Thyroid gland (tissue), 4 donors: ENCODE results near the gene ATP6V0C. TPM values are rescaled to one million over a fixed set of nuclear protein-coding genes. Genes with fewer than 3 reads are reported as not detected.
A peak's percentile ranks its signal among the peaks of the same experiment; 100 is the strongest.
"Not testable (repeated sequence)": the region's sequence is repeated elsewhere in the genome, so short reads cannot be mapped to it uniquely, and the experiment has no call there.

Source experiments
- DNase-seq, 2 donors: peaks; one replicate each; pipeline ENCODE4 v3.0.0-alpha.2; 2019
- H3K27ac ChIP-seq, 3 donors: fragments of 200-600 bp; sonication (generic); 1 replicate in 2 of 3; 2 replicates in 1 of 3; pipeline ENCODE4 v1.5.1; 2016 to 2019; ENCODE audit warnings: mild to moderate bottlenecking in 1 of 3, moderate library complexity in 1 of 3
- H3K27me3 ChIP-seq: fragments of 200-600 bp; sonication (generic); one replicate; pipeline ENCODE4 v1.5.1; 2019
- H3K36me3 ChIP-seq, 2 donors: fragments of 200-600 bp; sonication (generic); one replicate each; pipeline ENCODE4 v1.5.1; 2016 to 2019
- H3K4me1 ChIP-seq, 2 donors: fragments of 200-600 bp; sonication (generic); one replicate each; pipeline ENCODE4 v1.5.1; 2017 to 2019
- H3K4me3 ChIP-seq, 3 donors: fragments of 200-600 bp; sonication (generic); replicated peaks in 1 of 3; 1 replicate in 2 of 3; 2 replicates in 1 of 3; pipeline ENCODE4 v1.5.1; 2016; ENCODE audit warnings: mild to moderate bottlenecking in 1 of 3
- H3K9me3 ChIP-seq: fragments of 200-600 bp; sonication (generic); one replicate; pipeline ENCODE4 v1.5.1; 2017
- CTCF ChIP-seq, 6 experiments: fragments of 200-600 bp in 3 of 6; fragments of 450-650 bp in 3 of 6; sonication (generic) in 3 of 6; IDR thresholded peaks; one replicate each; pipeline ENCODE4 v1.5.1; 2016 to 2019; ENCODE audit warnings: antibody characterized with exemption in 6 of 6, mild to moderate bottlenecking in 2 of 6, inconsistent platforms in 1 of 6, moderate library complexity in 1 of 6
- POLR2A ChIP-seq, 2 donors: fragments of 450-650 bp; IDR thresholded peaks; one replicate each; pipeline ENCODE4 v1.6.1; 2017; ENCODE audit warnings: antibody characterized with exemption in 2 of 2, mild to moderate bottlenecking in 2 of 2, moderate library complexity in 1 of 2
- WGBS, 2 donors: methylation state at CpG; one replicate each; pipeline ENCODE4 v1.1.5; 2017; 5-methylcytosine and 5-hydroxymethylcytosine counted together
- intact Hi-C: fragments of 100-400 bp; cut with DNase I; formaldehyde crosslinking; loops from one replicate; pipeline ENCODE4 v1.15.1; 2023
- total RNA-seq, 4 donors: library from RNA; depleted of rRNA; stranded (reverse); fragments of >200 nt; gene quantifications; one replicate each; pipeline ENCODE4 v1.2.3, GENCODE V29; 2016

The ATP6V0C gene
- total RNA-seq, 4 donors from 2014 or later: 33.1 to 62.1 (median 36.3) TPM

DNA sequence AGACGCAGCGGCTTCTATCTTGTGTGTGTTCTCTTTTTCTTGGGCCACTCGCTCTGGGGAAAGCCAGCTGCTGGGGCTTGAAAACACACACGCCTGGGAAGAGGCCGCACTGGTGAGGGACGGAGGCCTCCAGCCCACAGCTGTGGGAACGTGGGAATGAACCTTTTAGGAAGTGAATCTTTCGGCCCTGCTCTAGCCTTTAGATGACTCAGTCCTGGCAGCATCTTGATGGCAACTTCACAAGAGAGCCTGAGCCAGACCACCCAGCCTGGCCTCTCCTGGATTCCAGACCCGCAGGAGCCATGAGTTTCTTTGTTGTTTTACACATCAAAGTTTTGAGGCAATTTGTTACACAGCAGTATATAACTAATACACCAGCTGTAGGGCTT, 21.9 kb downstream of the ATP6V0C start:
- 71 to 90% methylated on average over 9 of the region's 9 CpGs for WGBS, 2 donors
- H3K36me3 ChIP-seq: no peaks in the 10 kb centered on the region
- peak in 1 of 2 donors; percentile 4 for DNase-seq
- no peak for TF ChIP-seq CTCF (IDR thresholded peaks at IDR 0.05)
- no peak for TF ChIP-seq POLR2A (IDR thresholded peaks at IDR 0.05)
- peak overlapping the region; percentile 28 to 92 (median 75) for H3K27ac ChIP-seq
- no peaks in the 10 kb centered on the region for H3K27me3 ChIP-seq
- intact Hi-C loops: no loop called here
- no peak overlapping the region for H3K4me3 ChIP-seq
- H3K4me1 ChIP-seq: peaks cover 21 to 53% of the 10 kb centered on the region in 2 donors
- H3K9me3 ChIP-seq: no peaks in the 10 kb centered on the region

DNA sequence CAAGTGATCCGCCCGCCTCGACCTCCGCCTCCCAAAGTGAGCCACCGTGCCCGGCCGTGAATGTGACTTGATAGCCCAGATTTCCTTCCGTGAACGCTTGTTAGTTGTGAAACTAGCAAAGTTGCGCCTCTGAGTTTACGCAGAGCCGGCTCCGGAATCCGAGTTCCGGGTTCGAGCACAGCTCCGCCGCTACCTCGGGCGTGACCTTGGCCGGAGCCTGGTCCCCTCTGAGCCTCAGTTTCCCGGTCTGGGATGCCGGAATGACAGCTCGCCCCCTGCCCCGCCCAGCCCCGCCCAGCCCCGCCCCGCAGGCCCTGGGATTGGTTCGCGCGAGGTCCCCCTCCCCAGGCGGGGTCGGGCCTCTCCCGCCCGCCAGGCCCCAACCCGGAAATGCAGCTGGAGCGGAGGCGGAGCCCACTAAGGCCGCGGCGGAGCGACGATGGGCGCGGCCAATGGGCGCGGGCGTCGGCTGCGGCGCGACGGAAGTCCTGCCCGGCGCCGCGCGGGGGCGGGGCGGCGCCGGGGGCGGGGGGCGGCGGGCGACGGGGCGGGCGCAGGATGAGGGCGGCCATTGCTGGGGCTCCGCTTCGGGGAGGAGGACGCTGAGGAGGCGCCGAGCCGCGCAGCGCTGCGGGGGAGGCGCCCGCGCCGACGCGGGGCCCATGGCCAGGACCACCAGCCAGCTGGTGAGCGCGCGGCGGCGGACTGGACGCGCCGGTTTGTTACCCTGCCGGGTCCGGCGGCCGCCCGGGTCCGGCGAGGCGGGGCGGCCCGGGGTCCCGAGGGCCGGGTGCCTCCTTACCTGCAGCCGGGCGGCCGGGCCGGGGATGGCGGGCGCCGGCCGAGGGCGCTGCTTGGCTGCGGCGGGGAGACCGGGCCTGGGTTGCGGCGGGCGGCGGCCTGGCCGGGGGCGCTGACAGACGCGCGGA, 24.0 kb downstream of the ATP6V0C start, which contains the start of gene PDPK1:
PDPK1 (plus strand) TSS at position 571 of the 929 bp plus-strand sequence; CDS start at position 663, 92 bp downstream.
- no peaks in the 10 kb centered on the region for H3K36me3 ChIP-seq
- peak within 1 kb of the TSS in 2 of 3 donors; percentile 27 to 51 for H3K4me3 ChIP-seq
- TF ChIP-seq POLR2A (IDR thresholded peaks at IDR 0.05) (peak in 1 of 2 donors; percentile 55), CTCF (IDR thresholded peaks at IDR 0.05) (no peak)
- no peaks in the 10 kb centered on the region for H3K9me3 ChIP-seq
- DNase-seq: peak; percentile 93 to 94
- peaks cover 15 to 51% of the 10 kb centered on the region in 2 donors for H3K4me1 ChIP-seq
- intact Hi-C loops: no loop called here
- WGBS, 2 donors: 0 to 1% methylated on average over 16 to 22 of the region's 126 CpGs
- H3K27me3 ChIP-seq: no peaks in the 10 kb centered on the region
- peak within 1 kb of the TSS; percentile 30 to 81 (median 48) for H3K27ac ChIP-seq

GRCh38 chr16:2539192-2539844, 25.6 kb downstream of the ATP6V0C start:
- WGBS, 2 donors: 86 to 89% methylated on average over 24 of the region's 24 CpGs
- H3K27me3 ChIP-seq, H3K36me3 ChIP-seq, intact Hi-C loops, H3K9me3 ChIP-seq, H3K27ac ChIP-seq, H3K4me3 ChIP-seq, DNase-seq: not testable (repeated sequence)
- H3K4me1 ChIP-seq: peaks cover 15 to 41% of the 10 kb centered on the region in 2 donors

DNA sequence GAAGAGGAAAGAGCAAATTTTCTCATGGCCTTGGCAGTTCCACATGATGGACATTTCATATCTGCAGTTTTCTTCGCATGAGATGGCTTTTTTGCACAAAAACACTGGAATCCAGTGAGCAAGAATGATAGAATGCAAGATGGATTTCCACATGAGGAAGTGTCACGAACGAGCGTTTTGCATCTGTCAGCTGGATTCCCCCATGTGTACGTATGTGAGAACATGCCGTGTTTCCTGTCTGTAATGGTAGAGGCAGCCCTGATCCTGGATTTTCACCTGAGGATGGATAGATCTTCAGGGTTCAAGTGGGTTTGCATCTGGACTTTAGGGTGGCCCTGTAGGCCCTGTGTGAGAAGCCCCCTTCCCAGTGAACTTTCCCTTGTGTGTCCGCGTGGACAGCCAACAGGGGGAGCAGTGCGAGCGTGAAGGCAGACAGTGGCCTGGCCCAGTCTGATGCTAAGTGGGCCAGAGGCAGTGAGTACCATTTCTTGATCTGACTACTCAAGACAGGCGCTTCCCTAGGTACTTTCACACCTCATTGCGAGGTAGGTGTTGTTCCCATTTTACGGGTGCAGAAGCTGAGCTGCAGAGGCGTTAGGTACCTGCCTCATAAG, 26.2 kb downstream of the ATP6V0C start:
- H3K27me3 ChIP-seq, intact Hi-C loops, H3K4me3 ChIP-seq, H3K9me3 ChIP-seq, H3K36me3 ChIP-seq, H3K27ac ChIP-seq, DNase-seq: not testable (repeated sequence)
- peaks cover 15 to 35% of the 10 kb centered on the region in 2 donors for H3K4me1 ChIP-seq
- TF ChIP-seq CTCF (IDR thresholded peaks at IDR 0.05): peak in 1 of 6 experiments; percentile 34
- WGBS, 2 donors: 71 to 77% methylated on average over 11 to 14 of the region's 14 CpGs

GRCh38 chr16:2540912-2541311, 27.2 kb downstream of the ATP6V0C start:
- H3K4me3 ChIP-seq, H3K27ac ChIP-seq, H3K36me3 ChIP-seq, H3K27me3 ChIP-seq, intact Hi-C loops, H3K9me3 ChIP-seq, DNase-seq: not testable (repeated sequence)
- peaks cover 15 to 30% of the 10 kb centered on the region in 2 donors for H3K4me1 ChIP-seq
- 65 to 76% methylated on average over 3 to 4 of the region's 4 CpGs for WGBS, 2 donors

GRCh38 chr16:2541409-2541808, 27.7 kb downstream of the ATP6V0C start:
- WGBS, 2 donors: 73 to 85% methylated on average over 5 of the region's 6 CpGs

DNA sequence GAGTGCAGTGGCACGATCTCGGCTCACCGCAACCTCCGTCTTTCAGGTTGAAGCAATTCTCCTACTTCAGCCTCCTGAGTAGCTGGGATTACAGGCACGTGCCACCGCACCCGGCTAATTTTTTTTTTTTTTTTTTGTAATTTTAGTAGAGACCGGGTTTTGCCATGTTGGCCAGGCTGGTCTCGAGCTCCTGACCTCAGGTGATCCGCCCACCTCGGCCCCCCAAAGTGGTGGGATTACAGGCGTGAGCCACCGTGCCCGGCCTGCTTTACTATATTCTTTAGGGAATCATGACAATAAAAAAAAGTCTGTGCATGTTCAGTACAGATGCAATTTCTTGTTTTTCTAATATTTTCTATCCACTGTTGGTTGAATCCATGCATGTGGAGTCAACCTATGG, 30.0 kb downstream of the ATP6V0C start:
- H3K4me3 ChIP-seq, H3K27me3 ChIP-seq, DNase-seq, H3K27ac ChIP-seq, H3K36me3 ChIP-seq, H3K9me3 ChIP-seq, intact Hi-C loops: not testable (repeated sequence)
- peaks cover 9 to 21% of the 10 kb centered on the region in 2 donors for H3K4me1 ChIP-seq
- 83 to 93% methylated on average over 14 of the region's 14 CpGs for WGBS, 2 donors

More at GRCh38 chr16:2541409-2541808, 27.7 kb downstream of the ATP6V0C start:
- H3K9me3 ChIP-seq, intact Hi-C loops, DNase-seq, H3K4me3 ChIP-seq, H3K27me3 ChIP-seq, H3K36me3 ChIP-seq, H3K27ac ChIP-seq: not testable (repeated sequence)
- H3K4me1 ChIP-seq: peaks cover 15 to 30% of the 10 kb centered on the region in 2 donors

DNA sequence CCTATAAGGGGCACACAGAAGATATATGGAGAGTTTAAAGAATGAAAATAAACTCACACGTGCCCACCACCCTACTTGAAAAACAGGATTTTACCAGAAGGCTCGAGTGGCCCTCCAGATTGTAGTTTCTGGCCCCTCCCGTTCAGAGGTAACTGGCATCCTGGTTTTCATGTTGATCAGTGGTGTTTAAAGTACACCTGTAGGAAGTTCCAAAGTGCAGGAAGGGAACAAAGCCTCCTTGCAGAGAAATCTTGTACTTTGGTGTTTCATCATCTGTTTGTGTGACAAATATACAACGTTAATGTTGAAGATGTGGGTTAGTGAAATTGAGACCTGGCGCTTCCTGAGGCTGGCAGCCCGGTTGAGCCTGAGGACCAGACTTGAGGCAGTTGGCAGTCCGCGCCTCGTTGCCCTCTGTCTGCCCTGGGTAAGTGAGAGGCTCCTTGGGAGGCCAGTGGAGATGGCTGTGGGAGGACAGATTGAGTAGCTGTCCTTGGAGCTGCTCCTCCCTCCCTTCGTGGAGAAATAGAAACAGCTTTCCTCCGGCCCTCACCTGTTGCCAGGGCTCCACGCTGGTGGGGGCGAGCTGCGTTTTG, 36.6 kb downstream of the ATP6V0C start:
- 0 to 18% methylated on average over 1 of the region's 14 CpGs for WGBS, 2 donors
- not testable (repeated sequence) for DNase-seq

More for the DNA sequence above, 36.6 kb downstream of the ATP6V0C start:
- H3K36me3 ChIP-seq, intact Hi-C loops, H3K9me3 ChIP-seq, H3K4me3 ChIP-seq, H3K27ac ChIP-seq, H3K27me3 ChIP-seq, H3K4me1 ChIP-seq: not testable (repeated sequence)
